IMR-90 (cell line): ENCODE results near the gene PCCB. TPM values are rescaled to one million over a fixed set of nuclear protein-coding genes. Genes with fewer than 3 reads are reported as not detected.

Source experiments
- polyA plus RNA-seq, 3 experiments: library from polyadenylated mRNA; depleted of rRNA; stranded (reverse); fragments of >200 nt; gene quantifications; 2 replicates each; pipeline ENCODE4 v1.2.3, GENCODE V29; 2012; ENCODE audit warnings: low replicate concordance in 1 of 3
- total RNA-seq: library from RNA; depleted of rRNA; stranded (reverse); fragments of >200 nt; gene quantifications from 2 replicates; pipeline ENCODE4 v1.2.3, GENCODE V29; 2012; rRNA removed

The PCCB gene
- total and polyA plus RNA-seq, 2 of the 4 experiments (the other 2 are of a cell fraction) = 40.5 to 76.2 TPM

Other genes with a start within 250 kb of the PCCB start
- gene MSL2, start 54.0 kb upstream of the PCCB start, total RNA-seq = 13.6 and 20.8 TPM in 2 replicates
- gene MSL2, start 54.0 kb upstream of the PCCB start, polyA plus RNA-seq (2012; rRNA removed) = 4.0 and 7.1 TPM in 2 replicates